Keratinocyte (primary cell): ENCODE results near the gene GDPD2. TPM values are rescaled to one million over a fixed set of nuclear protein-coding genes. Genes with fewer than 3 reads are reported as not detected.

Experiments used
- DNase-seq: peaks from one replicate; pipeline ENCODE4 v3.0.0-alpha.2; 2011; ENCODE audit warnings: low read depth, missing footprints, low spot score
- FAIRE-seq: peaks from 2 replicates; lab custom pipeline; 2011; peaks lifted over from hg19 to GRCh38; lab: Jason Lieb, UNC
- H2AFZ ChIP-seq: 2 replicates; pipeline ENCODE4 v1.6.0; 2012; ENCODE audit warnings: low read length, control low read depth, inconsistent platforms; ENCODE audit not compliant: control insufficient read depth
- H3K27ac ChIP-seq: 2 replicates; pipeline ENCODE4 v1.5.1; 2011; ENCODE audit warnings: low read length; ENCODE audit not compliant: control insufficient read depth, insufficient read depth
- H3K27me3 ChIP-seq: 3 replicates; pipeline ENCODE4 v1.6.0; 2011; ENCODE audit warnings: low read length; ENCODE audit not compliant: control insufficient read depth, insufficient read depth; ENCODE audit errors: extremely low read depth
- H3K36me3 ChIP-seq, 2 experiments: 2 replicates in 1 of 2; 3 replicates in 1 of 2; pipeline ENCODE4 v1.5.1; 2011; ENCODE audit warnings: low read length in 2 of 2, mild to moderate bottlenecking in 1 of 2; ENCODE audit not compliant: control insufficient read depth in 2 of 2, insufficient read depth in 2 of 2; ENCODE audit errors: extremely low read depth in 1 of 2
- H3K4me1 ChIP-seq: 3 replicates; pipeline ENCODE4 v1.5.1; 2011; ENCODE audit warnings: low read length; ENCODE audit not compliant: control insufficient read depth, insufficient read depth; ENCODE audit errors: extremely low read depth
- H3K4me2 ChIP-seq: 3 replicates; pipeline ENCODE4 v1.6.0; 2011; ENCODE audit warnings: low read depth, low read length; ENCODE audit not compliant: control insufficient read depth, insufficient read depth; ENCODE audit errors: extremely low read depth
- H3K4me3 ChIP-seq, 3 experiments: fragments of 200-600 bp in 1 of 3; sonication (generic) in 1 of 3; 2 replicates in 2 of 3; 3 replicates in 1 of 3; pipeline ENCODE4 v1.5.1; 2011 to 2016; ENCODE audit warnings: low read length in 3 of 3, mild to moderate bottlenecking in 3 of 3, control low read depth in 2 of 3, inconsistent platforms in 1 of 3, low read depth in 1 of 3, mixed read lengths in 1 of 3, mixed run types in 1 of 3, moderate library complexity in 1 of 3; ENCODE audit not compliant: control insufficient read depth in 2 of 3, insufficient read depth in 2 of 3; ENCODE audit errors: extremely low read depth in 1 of 3
- H3K79me2 ChIP-seq: 2 replicates; pipeline ENCODE4 v1.6.0; 2012; ENCODE audit warnings: low read length; ENCODE audit not compliant: control insufficient read depth, insufficient read depth
- H3K9ac ChIP-seq: 3 replicates; pipeline ENCODE4 v1.6.0; 2011; ENCODE audit warnings: low read length; ENCODE audit not compliant: control insufficient read depth, insufficient read depth; ENCODE audit errors: extremely low read depth
- H3K9me1 ChIP-seq: 3 replicates; pipeline ENCODE4 v1.6.0; 2011; ENCODE audit warnings: low read length; ENCODE audit not compliant: control insufficient read depth, insufficient read depth; ENCODE audit errors: extremely low read depth
- H3K9me3 ChIP-seq: 2 replicates; pipeline ENCODE4 v1.5.1; 2012; ENCODE audit warnings: low read depth, low read length; ENCODE audit not compliant: control insufficient read depth
- H4K20me1 ChIP-seq: 3 replicates; pipeline ENCODE4 v1.6.0; 2011; ENCODE audit warnings: low read length; ENCODE audit not compliant: control insufficient read depth, insufficient read depth; ENCODE audit errors: extremely low read depth
- EZH2 ChIP-seq: IDR thresholded peaks from one replicate; pipeline ENCODE4 v1.6.1; 2012; ENCODE audit warnings: inconsistent platforms, mild to moderate bottlenecking, low read length, moderate library complexity
- dilution Hi-C: fragments of 300-500 bp; cut with MboI; formaldehyde crosslinking; loops from one replicate; pipeline ENCODE4 v1.7.0; 2020; ENCODE audit warnings: low sequenced_read_pairs; ENCODE audit not compliant: extremely low pct_ligation_motif_present
- polyA plus RNA-seq, 5 experiments: library from polyadenylated mRNA; depleted of rRNA in 3 of 5; stranded (reverse) in 3 of 5; stranded (forward) in 1 of 5; unstranded in 1 of 5; fragments of >200 nt; gene quantifications; 1 replicate in 1 of 5; 2 replicates in 3 of 5; 3 replicates in 1 of 5; pipeline versions ENCODE4 v1.2.1 to v1.2.3, GENCODE V29; 2011 to 2012; ENCODE audit warnings: missing spikeins in 2 of 5, low read depth in 1 of 5, low replicate concordance in 1 of 5
- TF ChIP-seq, protein P1 (sequence below), 3 experiments: IDR thresholded peaks in 1 of 3; conservative IDR thresholded peaks in 1 of 3; optimal IDR thresholded peaks in 1 of 3; 2 replicates in 2 of 3; 3 replicates in 1 of 3; pipeline versions ENCODE3 to v1.5.1; 2011; ENCODE audit warnings: low read length in 3 of 3, mild to moderate bottlenecking in 3 of 3, moderate library complexity in 2 of 3, control low read depth in 1 of 3, inconsistent platforms in 1 of 3; ENCODE audit not compliant: insufficient read depth in 2 of 3; ENCODE audit errors: extremely low read depth in 1 of 3

Gene GDPD2
- polyA plus RNA-seq, 1 donor (not counting 4 experiments of a cell fraction or from before 2014, with no cell fraction given) = 7.2 TPM

DNA sequence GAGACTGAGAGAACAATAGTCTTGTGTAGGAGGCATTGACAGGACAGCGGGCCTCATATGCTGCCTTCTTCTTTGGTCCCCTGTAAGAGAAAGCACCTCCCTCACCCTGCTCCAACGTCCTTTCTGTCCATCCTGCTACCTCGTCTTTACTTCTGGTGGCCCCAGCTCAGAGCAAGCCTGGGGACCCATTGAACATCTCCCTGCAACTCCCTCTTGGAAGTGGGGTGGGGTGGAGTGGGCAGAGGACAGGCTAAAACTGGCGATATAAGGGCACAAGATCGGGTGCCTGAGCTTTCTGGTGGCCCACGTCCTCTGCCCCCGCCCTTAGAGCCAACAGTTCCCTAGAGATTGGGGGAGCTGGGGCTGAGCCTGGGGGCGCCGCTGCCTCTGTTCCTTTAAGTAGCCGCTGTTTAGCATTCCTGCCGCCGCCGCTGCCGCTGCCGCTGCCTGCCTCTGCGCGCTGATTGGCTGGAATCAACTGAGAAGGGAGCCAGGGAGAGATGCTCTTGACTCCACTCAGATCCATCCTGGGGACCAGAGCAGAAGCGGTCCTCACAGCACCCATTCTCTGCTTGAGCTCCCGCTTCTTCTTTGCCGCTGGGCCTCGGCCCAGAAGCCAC is 21.3 kb downstream of the GDPD2 start, which contains the start of gene DLG3:
Gene DLG3, plus strand, starts transcription at position 510 of the 620 bp plus-strand sequence. CDS start 367 bp downstream, outside the sequence.
- Histone ChIP-seq H3K79me2 (no peaks in the 10 kb centered on the region), H3K27ac (no peak within 1 kb of the TSS), H3K9me3 (no peaks in the 10 kb centered on the region), H4K20me1 (no peaks in the 10 kb centered on the region), H3K4me3 (no peak within 1 kb of the TSS), H3K4me2 (no peak within 1 kb of the TSS), H3K9ac (no peak within 1 kb of the TSS), H3K4me1 (peaks cover under 1% of the 10 kb centered on the region), H3K9me1 (no peaks in the 10 kb centered on the region), H2AFZ (no peak within 1 kb of the TSS), H3K27me3 (peaks cover 34% of the 10 kb centered on the region), H3K36me3 (no peaks in the 10 kb centered on the region)
- FAIRE-seq = no peak
- dilution Hi-C loops = no loop called here
- DNase-seq = no peak
- TF ChIP-seq, protein P1, sequence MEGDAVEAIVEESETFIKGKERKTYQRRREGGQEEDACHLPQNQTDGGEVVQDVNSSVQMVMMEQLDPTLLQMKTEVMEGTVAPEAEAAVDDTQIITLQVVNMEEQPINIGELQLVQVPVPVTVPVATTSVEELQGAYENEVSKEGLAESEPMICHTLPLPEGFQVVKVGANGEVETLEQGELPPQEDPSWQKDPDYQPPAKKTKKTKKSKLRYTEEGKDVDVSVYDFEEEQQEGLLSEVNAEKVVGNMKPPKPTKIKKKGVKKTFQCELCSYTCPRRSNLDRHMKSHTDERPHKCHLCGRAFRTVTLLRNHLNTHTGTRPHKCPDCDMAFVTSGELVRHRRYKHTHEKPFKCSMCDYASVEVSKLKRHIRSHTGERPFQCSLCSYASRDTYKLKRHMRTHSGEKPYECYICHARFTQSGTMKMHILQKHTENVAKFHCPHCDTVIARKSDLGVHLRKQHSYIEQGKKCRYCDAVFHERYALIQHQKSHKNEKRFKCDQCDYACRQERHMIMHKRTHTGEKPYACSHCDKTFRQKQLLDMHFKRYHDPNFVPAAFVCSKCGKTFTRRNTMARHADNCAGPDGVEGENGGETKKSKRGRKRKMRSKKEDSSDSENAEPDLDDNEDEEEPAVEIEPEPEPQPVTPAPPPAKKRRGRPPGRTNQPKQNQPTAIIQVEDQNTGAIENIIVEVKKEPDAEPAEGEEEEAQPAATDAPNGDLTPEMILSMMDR (optimal IDR thresholded peaks at IDR 0.05 in 1 of 3, IDR thresholded peaks at IDR 0.05 in 1 of 3, conservative IDR thresholded peaks at IDR 0.05 in 1 of 3; ENCODE audit: extremely low read depth in 1 of 3, insufficient read depth in 2 of 3, low read length in 3 of 3) = no peak
- no peak for TF ChIP-seq EZH2

DNA sequence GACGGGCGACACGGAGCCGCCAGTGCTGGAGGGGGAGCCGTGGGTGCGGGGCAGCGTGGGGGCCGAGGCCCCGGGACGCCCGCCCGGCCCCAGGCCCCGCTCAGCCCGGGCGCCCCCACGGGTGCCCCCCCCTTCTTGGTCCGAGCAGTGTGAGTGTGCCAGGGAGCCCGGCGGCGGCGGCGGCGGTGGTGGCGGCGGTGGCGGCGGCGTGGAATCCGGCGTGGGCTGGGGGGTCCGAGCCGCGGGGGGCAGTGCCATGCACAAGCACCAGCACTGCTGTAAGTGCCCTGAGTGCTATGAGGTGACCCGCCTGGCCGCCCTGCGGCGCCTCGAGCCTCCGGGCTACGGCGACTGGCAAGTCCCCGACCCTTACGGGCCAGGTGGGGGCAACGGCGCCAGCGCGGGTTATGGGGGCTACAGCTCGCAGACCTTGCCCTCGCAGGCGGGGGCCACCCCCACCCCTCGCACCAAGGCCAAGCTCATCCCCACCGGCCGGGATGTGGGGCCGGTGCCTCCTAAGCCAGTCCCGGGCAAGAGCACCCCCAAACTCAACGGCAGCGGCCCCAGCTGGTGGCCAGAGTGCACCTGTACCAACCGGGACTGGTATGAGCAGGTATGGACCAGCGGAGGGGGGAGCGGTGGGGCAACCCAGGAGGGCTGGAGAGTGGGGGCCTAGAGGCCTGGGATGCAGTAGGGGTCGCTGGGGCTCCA is 22.0 kb downstream of the GDPD2 start:
- no peak overlapping the region for H3K27ac ChIP-seq
- H3K4me1 ChIP-seq = no peaks in the 10 kb centered on the region
- H3K4me2 ChIP-seq = no peak overlapping the region
- dilution Hi-C loops = no loop called here
- H3K9me1 ChIP-seq = no peaks in the 10 kb centered on the region
- TF ChIP-seq, protein P1 (optimal IDR thresholded peaks at IDR 0.05 in 1 of 3, IDR thresholded peaks at IDR 0.05 in 1 of 3, conservative IDR thresholded peaks at IDR 0.05 in 1 of 3; ENCODE audit: extremely low read depth in 1 of 3, insufficient read depth in 2 of 3, low read length in 3 of 3) = no peak
- peak; percentile 48 for TF ChIP-seq EZH2
- H3K4me3 ChIP-seq = no peak overlapping the region
- H3K27me3 ChIP-seq = peaks cover 34% of the 10 kb centered on the region
- no peak overlapping the region for H3K9ac ChIP-seq
- no peaks in the 10 kb centered on the region for H3K9me3 ChIP-seq
- H3K36me3 ChIP-seq = no peaks in the 10 kb centered on the region
- no peak overlapping the region for H2AFZ ChIP-seq
- no peaks in the 10 kb centered on the region for H3K79me2 ChIP-seq
- FAIRE-seq (no peak), DNase-seq (no peak)
- H4K20me1 ChIP-seq = no peaks in the 10 kb centered on the region
